CD4-positive, alpha-beta memory T cell (primary cell): ENCODE results near the gene SYT1. TPM values are rescaled to one million over a fixed set of nuclear protein-coding genes. Genes with fewer than 3 reads are reported as not detected.

Experiments
- CTCF ChIA-PET: fragments of 350-600 bp; sonication (Branson Sonifier 250); formaldehyde crosslinking; loops from one replicate; lab custom pipeline; 2021; ENCODE audit warnings: inconsistent platforms; ENCODE audit not compliant: partially characterized antibody; lab: Charles Lee
- POLR2A ChIA-PET: fragments of 350-600 bp; sonication (Branson Sonifier 250); formaldehyde crosslinking; loops from one replicate; lab custom pipeline; 2021; ENCODE audit not compliant: partially characterized antibody; lab: Charles Lee
- DNase-seq, 5 donors: peaks; one replicate each; pipeline versions ENCODE4 v3.0.0 to v3.0.0-alpha.2; 2020 to 2022; ENCODE audit warnings: mixed read lengths in 1 of 5
- H3K27ac ChIP-seq: one replicate; pipeline ENCODE4 v1.7.0; 2013; ENCODE audit warnings: low read depth, low read length
- H3K27me3 ChIP-seq: 2 replicates; pipeline ENCODE4 v1.7.0; 2013; ENCODE audit warnings: mild to moderate bottlenecking, low read length, moderate library complexity; ENCODE audit not compliant: insufficient read depth
- H3K36me3 ChIP-seq: 2 replicates; pipeline ENCODE4 v1.7.0; 2013; ENCODE audit warnings: mild to moderate bottlenecking, low read length, moderate library complexity; ENCODE audit not compliant: insufficient read depth
- H3K4me1 ChIP-seq: 2 replicates; pipeline ENCODE4 v1.7.0; 2013; ENCODE audit warnings: mild to moderate bottlenecking, low read length, moderate library complexity; ENCODE audit not compliant: insufficient read depth
- H3K4me3 ChIP-seq, 2 donors: one replicate each; pipeline ENCODE4 v1.7.0; 2013; ENCODE audit warnings: low read length in 2 of 2, mild to moderate bottlenecking in 1 of 2
- H3K9me3 ChIP-seq, 2 donors: one replicate each; pipeline ENCODE4 v1.7.0; 2013; ENCODE audit warnings: low read length in 2 of 2, control low read depth in 1 of 2; ENCODE audit not compliant: control insufficient read depth in 1 of 2
- H3K27ac Mint-ChIP-seq, 7 donors: one replicate each; pipeline ENCODE4 v1.8.0; 2020 to 2021; ENCODE audit warnings: mixed read lengths in 7 of 7, mild to moderate bottlenecking in 6 of 7, inconsistent platforms in 3 of 7, moderate library complexity in 3 of 7
- H3K27me3 Mint-ChIP-seq, 2 donors: one replicate each; pipeline ENCODE4 v1.8.0; 2020 to 2021; ENCODE audit warnings: mixed read lengths in 2 of 2
- H3K36me3 Mint-ChIP-seq, 2 donors: one replicate each; pipeline ENCODE4 v1.8.0; 2020 to 2021; ENCODE audit warnings: mixed read lengths in 2 of 2, inconsistent platforms in 1 of 2, mild to moderate bottlenecking in 1 of 2
- H3K4me1 Mint-ChIP-seq, 4 donors: one replicate each; pipeline ENCODE4 v1.8.0; 2020 to 2021; ENCODE audit warnings: mixed read lengths in 4 of 4, mild to moderate bottlenecking in 1 of 4
- H3K4me3 Mint-ChIP-seq, 8 donors: one replicate each; pipeline ENCODE4 v1.8.0; 2020 to 2021; ENCODE audit warnings: mixed read lengths in 8 of 8, mild to moderate bottlenecking in 7 of 8, moderate library complexity in 6 of 8, inconsistent platforms in 3 of 8
- H3K9me3 Mint-ChIP-seq, 8 donors: one replicate each; pipeline ENCODE4 v1.8.0; 2020 to 2021; ENCODE audit warnings: mixed read lengths in 8 of 8, mild to moderate bottlenecking in 5 of 8, inconsistent platforms in 3 of 8, moderate library complexity in 1 of 8
- intact Hi-C: fragments of 100-400 bp; cut with micrococcal nuclease; formaldehyde crosslinking; loops from one replicate; pipeline ENCODE4 v1.15.1; 2023
- polyA plus RNA-seq, 2 donors: library from polyadenylated mRNA; unstranded; fragments of 300-500 nt; fragmentation: Illumina TruSeq; gene quantifications; one replicate each; pipeline ENCODE4 v1.2.3, GENCODE V29; 2021
- total RNA-seq, 2 experiments: library from RNA; stranded (reverse); gene quantifications; one replicate each; pipeline ENCODE4 v1.2.3, GENCODE V29; 2021

The SYT1 gene
- total and polyA plus RNA-seq, 4 experiments from 2014 or later = not detected

DNA sequence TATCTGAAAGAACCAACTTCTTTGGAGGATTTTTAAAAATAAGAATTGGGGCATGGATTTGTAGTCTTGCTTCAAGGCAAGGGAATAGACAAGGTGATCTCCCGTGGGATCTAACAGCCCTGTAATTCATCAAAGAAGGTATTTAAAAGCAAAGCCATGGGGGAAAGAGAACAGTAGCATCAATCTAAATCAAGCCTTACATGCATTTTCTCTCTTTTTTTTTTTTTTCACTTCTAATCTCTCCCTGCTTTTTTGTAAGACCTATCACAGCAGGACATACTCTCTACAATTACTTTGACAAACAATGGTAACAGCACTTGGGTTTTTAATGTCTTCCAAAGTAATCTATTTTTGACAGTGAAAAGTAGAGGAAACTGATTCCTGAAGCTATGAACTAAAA, 458.3 kb downstream of the SYT1 start:
- Mint-ChIP-seq H3K4me3 (no peak overlapping the region), H3K9me3 (peaks cover 0 to 8% (median under 1%) of the 10 kb centered on the region in 8 donors), H3K27me3 (no peaks in the 10 kb centered on the region), H3K36me3 (no peaks in the 10 kb centered on the region), H3K4me1 (no peaks in the 10 kb centered on the region), H3K27ac (no peak overlapping the region)
- H3K36me3 ChIP-seq = no peaks in the 10 kb centered on the region
- intact Hi-C loops = no loop called here
- no peak overlapping the region for H3K27ac ChIP-seq
- no peaks in the 10 kb centered on the region for H3K9me3 ChIP-seq
- CTCF ChIA-PET = no interaction called here
- POLR2A ChIA-PET = no interaction called here
- H3K27me3 ChIP-seq = no peaks in the 10 kb centered on the region
- no peaks in the 10 kb centered on the region for H3K4me1 ChIP-seq
- no peak for DNase-seq
- H3K4me3 ChIP-seq = no peak overlapping the region

- peaks cover 0 to 7% (median under 1%) of the 10 kb centered on the region in 8 donors for H3K9me3 Mint-ChIP-seq
- H3K4me1 Mint-ChIP-seq = no peaks in the 10 kb centered on the region
- peak overlapping the region in 1 of 8 donors; percentile 60 for H3K4me3 Mint-ChIP-seq
- Histone ChIP-seq H3K4me3 (no peak overlapping the region), H3K9me3 (no peaks in the 10 kb centered on the region), H3K4me1 (no peaks in the 10 kb centered on the region), H3K36me3 (no peaks in the 10 kb centered on the region), H3K27me3 (no peaks in the 10 kb centered on the region), H3K27ac (no peak overlapping the region)
- no peaks in the 10 kb centered on the region for H3K27me3 Mint-ChIP-seq
- no peak overlapping the region for H3K27ac Mint-ChIP-seq
- intact Hi-C loops = no loop called here
- DNase-seq = no peak
- POLR2A ChIA-PET = no interaction called here
- no peaks in the 10 kb centered on the region for H3K36me3 Mint-ChIP-seq
- CTCF ChIA-PET = no interaction called here
These were observed 460.0 kb downstream of the SYT1 start for GRCh38 chr12:79324571-79324970.

GRCh38 chr12:79326222-79326621, 461.6 kb downstream of the SYT1 start:
- no peak overlapping the region for H3K4me3 Mint-ChIP-seq
- no peaks in the 10 kb centered on the region for H3K36me3 Mint-ChIP-seq
- intact Hi-C loops = no loop called here
- Histone ChIP-seq H3K4me3 (no peak overlapping the region), H3K36me3 (no peaks in the 10 kb centered on the region), H3K4me1 (no peaks in the 10 kb centered on the region), H3K9me3 (no peaks in the 10 kb centered on the region), H3K27me3 (no peaks in the 10 kb centered on the region), H3K27ac (no peak overlapping the region)
- H3K4me1 Mint-ChIP-seq = no peaks in the 10 kb centered on the region
- no peak overlapping the region for H3K27ac Mint-ChIP-seq
- CTCF ChIA-PET = no interaction called here
- no peaks in the 10 kb centered on the region for H3K27me3 Mint-ChIP-seq
- H3K9me3 Mint-ChIP-seq = peaks cover 0 to 4% (median under 1%) of the 10 kb centered on the region in 8 donors
- POLR2A ChIA-PET = no interaction called here
- DNase-seq = no peak

- no peak overlapping the region for H3K27ac ChIP-seq
- no peaks in the 10 kb centered on the region for H3K36me3 Mint-ChIP-seq
- intact Hi-C loops = no loop called here
- H3K4me3 Mint-ChIP-seq = no peak overlapping the region
- no peaks in the 10 kb centered on the region for H3K4me1 ChIP-seq
- H3K27me3 Mint-ChIP-seq = no peaks in the 10 kb centered on the region
- H3K27me3 ChIP-seq = no peaks in the 10 kb centered on the region
- ChIA-PET POLR2A (no interaction called here), CTCF (no interaction called here)
- peaks cover 0 to 4% (median under 1%) of the 10 kb centered on the region in 8 donors for H3K9me3 Mint-ChIP-seq
- H3K27ac Mint-ChIP-seq = no peak overlapping the region
- no peaks in the 10 kb centered on the region for H3K4me1 Mint-ChIP-seq
- H3K36me3 ChIP-seq = no peaks in the 10 kb centered on the region
- no peak for DNase-seq
- no peak overlapping the region for H3K4me3 ChIP-seq
- H3K9me3 ChIP-seq = no peaks in the 10 kb centered on the region
These were observed 462.1 kb downstream of the SYT1 start for GRCh38 chr12:79326663-79327062.

GRCh38 chr12:79327465-79327864, 462.9 kb downstream of the SYT1 start:
- no peaks in the 10 kb centered on the region for H3K4me1 ChIP-seq
- H3K9me3 ChIP-seq = no peaks in the 10 kb centered on the region
- CTCF ChIA-PET = no interaction called here
- POLR2A ChIA-PET = no interaction called here
- no peak for DNase-seq
- H3K27me3 Mint-ChIP-seq = no peaks in the 10 kb centered on the region
- no peak overlapping the region for H3K4me3 Mint-ChIP-seq
- H3K27me3 ChIP-seq = no peaks in the 10 kb centered on the region
- no peaks in the 10 kb centered on the region for H3K4me1 Mint-ChIP-seq
- peaks cover 0 to 4% (median under 1%) of the 10 kb centered on the region in 8 donors for H3K9me3 Mint-ChIP-seq
- no peaks in the 10 kb centered on the region for H3K36me3 Mint-ChIP-seq
- intact Hi-C loops = no loop called here
- H3K27ac ChIP-seq = no peak overlapping the region
- H3K4me3 ChIP-seq = no peak overlapping the region
- H3K36me3 ChIP-seq = no peaks in the 10 kb centered on the region
- H3K27ac Mint-ChIP-seq = no peak overlapping the region

GRCh38 chr12:79329933-79330332, 465.4 kb downstream of the SYT1 start:
- intact Hi-C loops = no loop called here
- Histone ChIP-seq H3K4me3 (no peak overlapping the region), H3K27me3 (no peaks in the 10 kb centered on the region), H3K4me1 (no peaks in the 10 kb centered on the region), H3K36me3 (no peaks in the 10 kb centered on the region), H3K9me3 (no peaks in the 10 kb centered on the region), H3K27ac (no peak overlapping the region)
- DNase-seq = no peak
- Mint-ChIP-seq H3K27ac (no peak overlapping the region), H3K4me1 (no peaks in the 10 kb centered on the region), H3K9me3 (peaks cover 0 to 2% (median 0%) of the 10 kb centered on the region in 8 donors), H3K4me3 (no peak overlapping the region), H3K27me3 (no peaks in the 10 kb centered on the region), H3K36me3 (no peaks in the 10 kb centered on the region)
- ChIA-PET CTCF (no interaction called here), POLR2A (no interaction called here)

GRCh38 chr12:79331870-79332269, 467.3 kb downstream of the SYT1 start:
- H3K27ac Mint-ChIP-seq = no peak overlapping the region
- Histone ChIP-seq H3K27ac (no peak overlapping the region), H3K4me1 (no peaks in the 10 kb centered on the region), H3K36me3 (no peaks in the 10 kb centered on the region), H3K4me3 (no peak overlapping the region), H3K27me3 (no peaks in the 10 kb centered on the region), H3K9me3 (no peaks in the 10 kb centered on the region)
- ChIA-PET CTCF (no interaction called here), POLR2A (no interaction called here)
- no peaks in the 10 kb centered on the region for H3K36me3 Mint-ChIP-seq
- H3K9me3 Mint-ChIP-seq = peaks cover 0 to 2% (median 0%) of the 10 kb centered on the region in 8 donors
- no peaks in the 10 kb centered on the region for H3K4me1 Mint-ChIP-seq
- no peak for DNase-seq
- no peaks in the 10 kb centered on the region for H3K27me3 Mint-ChIP-seq
- intact Hi-C loops = no loop called here
- no peak overlapping the region for H3K4me3 Mint-ChIP-seq

DNA sequence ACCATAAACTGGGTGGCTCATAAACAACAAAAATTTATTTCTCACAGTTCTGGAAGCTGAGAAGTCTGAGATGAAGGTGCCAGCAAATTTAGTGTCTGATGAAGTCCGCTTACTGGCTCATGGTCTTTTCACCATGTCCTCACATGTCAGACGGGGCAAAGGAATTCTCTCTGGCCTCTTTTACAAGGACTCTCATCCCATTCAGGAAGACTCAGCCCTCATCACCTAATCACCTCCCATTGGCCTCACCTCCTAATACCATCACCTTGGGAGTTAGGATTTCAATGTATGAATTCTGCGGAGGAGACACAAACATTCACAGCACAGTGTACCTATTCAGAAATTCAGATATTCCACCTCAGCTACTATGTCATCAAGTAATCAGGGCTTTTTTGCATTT, 468.6 kb downstream of the SYT1 start:
- Histone ChIP-seq H3K4me1 (no peaks in the 10 kb centered on the region), H3K27ac (no peak overlapping the region), H3K4me3 (no peak overlapping the region), H3K9me3 (no peaks in the 10 kb centered on the region), H3K27me3 (no peaks in the 10 kb centered on the region), H3K36me3 (no peaks in the 10 kb centered on the region)
- intact Hi-C loops = no loop called here
- H3K4me3 Mint-ChIP-seq = no peak overlapping the region
- peaks cover 0 to 3% (median under 1%) of the 10 kb centered on the region in 8 donors for H3K9me3 Mint-ChIP-seq
- H3K36me3 Mint-ChIP-seq = no peaks in the 10 kb centered on the region
- no peaks in the 10 kb centered on the region for H3K4me1 Mint-ChIP-seq
- ChIA-PET POLR2A (no interaction called here), CTCF (no interaction called here)
- no peaks in the 10 kb centered on the region for H3K27me3 Mint-ChIP-seq
- no peak for DNase-seq
- H3K27ac Mint-ChIP-seq = no peak overlapping the region
